DND-41 (cell line): ENCODE measurements around the gene NRXN3.

Experiments
- ATAC-seq: fragments of 200-7000 bp; cut with Tn5 transposase; 3 replicates; pipeline ENCODE4 v1.9.1; 2021; ENCODE audit warnings: low read depth; ENCODE audit not compliant: insufficient read depth
- DNase-seq: peaks from one replicate; pipeline ENCODE4 v3.0.0-alpha.2; 2020
- H2AFZ ChIP-seq: 2 replicates; pipeline ENCODE4 v1.6.0; 2012; ENCODE audit warnings: low read depth, low read length
- H3K27ac ChIP-seq: 2 replicates; pipeline ENCODE4 v1.5.1; 2012; ENCODE audit warnings: low read length, inconsistent platforms
- H3K27me3 ChIP-seq: fragments of 200-600 bp; sonication (generic); 2 replicates; pipeline ENCODE4 v1.6.0; 2012; ENCODE audit warnings: low read length, mild to moderate bottlenecking, inconsistent platforms; ENCODE audit not compliant: insufficient read depth, poor library complexity
- H3K36me3 ChIP-seq: 2 replicates; pipeline ENCODE4 v1.5.1; 2012; ENCODE audit warnings: low read length, inconsistent platforms; ENCODE audit not compliant: insufficient read depth
- H3K4me1 ChIP-seq: 2 replicates; pipeline ENCODE4 v1.5.1; 2012; ENCODE audit warnings: mild to moderate bottlenecking, low read length; ENCODE audit not compliant: insufficient read depth
- H3K4me2 ChIP-seq: 2 replicates; pipeline ENCODE4 v1.6.0; 2012; ENCODE audit warnings: mild to moderate bottlenecking, moderate library complexity, low read length, inconsistent platforms; ENCODE audit not compliant: insufficient read depth
- H3K4me3 ChIP-seq, 2 experiments: fragments of 200-600 bp in 1 of 2; shearing (Covaris generic) in 1 of 2; 2 replicates each; pipeline ENCODE4 v1.5.1; 2012 to 2016; ENCODE audit warnings: inconsistent platforms in 2 of 2, low read length in 2 of 2, mild to moderate bottlenecking in 2 of 2, low read depth in 1 of 2, moderate library complexity in 1 of 2
- H3K79me2 ChIP-seq: 2 replicates; pipeline ENCODE4 v1.6.0; 2012; ENCODE audit warnings: low read length, inconsistent platforms; ENCODE audit not compliant: insufficient read depth
- H3K9ac ChIP-seq: 2 replicates; pipeline ENCODE4 v1.6.0; 2012; ENCODE audit warnings: low read depth, mild to moderate bottlenecking, inconsistent platforms, low read length, moderate library complexity
- H3K9me3 ChIP-seq: 2 replicates; pipeline ENCODE4 v1.5.1; 2012; ENCODE audit warnings: low read length, moderate library complexity, mild to moderate bottlenecking, inconsistent platforms; ENCODE audit not compliant: insufficient read depth, severe bottlenecking
- H4K20me1 ChIP-seq: 2 replicates; pipeline ENCODE4 v1.6.0; 2012; ENCODE audit warnings: low read length; ENCODE audit not compliant: insufficient read depth
- EZH2 ChIP-seq: IDR thresholded peaks from 3 replicates; pipeline ENCODE4 v1.6.1; 2012; ENCODE audit warnings: borderline replicate concordance, low read depth, mild to moderate bottlenecking, moderate library complexity, low read length, inconsistent platforms; ENCODE audit not compliant: severe bottlenecking
- TF ChIP-seq, protein P1 (sequence below): IDR thresholded peaks from 2 replicates; pipeline ENCODE4 v1.5.1; 2012; ENCODE audit warnings: borderline replicate concordance, low read length, moderate library complexity, mild to moderate bottlenecking; ENCODE audit not compliant: poor library complexity, severe bottlenecking; ENCODE audit errors: extremely low read depth

The NRXN3 gene

GRCh38 chr14:78897443-78897842, 727.3 kb downstream of the NRXN3 start:
- no peak overlapping the region for H3K4me2 ChIP-seq
- no peak overlapping the region for H3K27ac ChIP-seq
- no peaks in the 10 kb centered on the region for H3K27me3 ChIP-seq
- H2AFZ ChIP-seq = no peak overlapping the region
- H3K9ac ChIP-seq = no peak overlapping the region
- no peak overlapping the region for H3K4me3 ChIP-seq
- H3K36me3 ChIP-seq = no peaks in the 10 kb centered on the region
- H3K9me3 ChIP-seq = no peaks in the 10 kb centered on the region
- DNase-seq (no peak), ATAC-seq (no peak)
- H3K4me1 ChIP-seq = no peaks in the 10 kb centered on the region
- H3K79me2 ChIP-seq = no peaks in the 10 kb centered on the region
- H4K20me1 ChIP-seq = no peaks in the 10 kb centered on the region
- TF ChIP-seq, protein P1, sequence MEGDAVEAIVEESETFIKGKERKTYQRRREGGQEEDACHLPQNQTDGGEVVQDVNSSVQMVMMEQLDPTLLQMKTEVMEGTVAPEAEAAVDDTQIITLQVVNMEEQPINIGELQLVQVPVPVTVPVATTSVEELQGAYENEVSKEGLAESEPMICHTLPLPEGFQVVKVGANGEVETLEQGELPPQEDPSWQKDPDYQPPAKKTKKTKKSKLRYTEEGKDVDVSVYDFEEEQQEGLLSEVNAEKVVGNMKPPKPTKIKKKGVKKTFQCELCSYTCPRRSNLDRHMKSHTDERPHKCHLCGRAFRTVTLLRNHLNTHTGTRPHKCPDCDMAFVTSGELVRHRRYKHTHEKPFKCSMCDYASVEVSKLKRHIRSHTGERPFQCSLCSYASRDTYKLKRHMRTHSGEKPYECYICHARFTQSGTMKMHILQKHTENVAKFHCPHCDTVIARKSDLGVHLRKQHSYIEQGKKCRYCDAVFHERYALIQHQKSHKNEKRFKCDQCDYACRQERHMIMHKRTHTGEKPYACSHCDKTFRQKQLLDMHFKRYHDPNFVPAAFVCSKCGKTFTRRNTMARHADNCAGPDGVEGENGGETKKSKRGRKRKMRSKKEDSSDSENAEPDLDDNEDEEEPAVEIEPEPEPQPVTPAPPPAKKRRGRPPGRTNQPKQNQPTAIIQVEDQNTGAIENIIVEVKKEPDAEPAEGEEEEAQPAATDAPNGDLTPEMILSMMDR = no peak
- TF ChIP-seq EZH2 = no peak

DNA sequence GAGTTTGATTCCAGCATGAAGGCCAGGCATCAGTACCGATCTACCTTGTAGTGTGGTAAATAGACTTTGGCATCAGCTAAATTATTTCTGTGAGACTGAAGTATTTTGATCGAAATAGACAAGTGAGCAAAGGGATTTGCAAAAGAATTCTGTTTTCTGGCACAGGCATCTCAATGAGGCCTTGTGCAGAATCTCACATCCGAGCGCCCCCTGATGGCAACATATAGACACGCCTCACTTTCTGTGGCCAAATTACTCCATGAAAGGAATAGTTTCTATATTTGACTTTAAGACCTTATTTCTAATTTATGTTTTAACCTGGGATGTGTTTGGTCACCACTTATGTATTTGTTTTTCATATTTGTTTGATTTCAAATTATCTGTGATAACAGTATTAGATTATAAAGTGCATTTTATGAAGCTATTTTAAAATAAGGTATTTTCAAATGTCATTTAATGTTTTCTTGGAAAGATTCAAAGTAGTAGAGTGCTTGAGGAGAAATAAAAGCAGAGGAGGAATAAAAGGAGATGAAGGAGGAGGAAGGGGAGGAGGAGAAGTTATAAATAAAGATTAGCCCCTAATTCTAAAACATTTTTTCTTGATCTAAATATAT, 731.9 kb downstream of the NRXN3 start:
- TF ChIP-seq, protein P1 = peak; percentile 61
- no peak for TF ChIP-seq EZH2
- Histone ChIP-seq H3K9me3 (no peaks in the 10 kb centered on the region), H3K27ac (no peak overlapping the region), H4K20me1 (no peaks in the 10 kb centered on the region), H3K9ac (no peak overlapping the region), H2AFZ (no peak overlapping the region), H3K79me2 (no peaks in the 10 kb centered on the region), H3K36me3 (no peaks in the 10 kb centered on the region), H3K4me1 (no peaks in the 10 kb centered on the region), H3K4me2 (no peak overlapping the region), H3K27me3 (no peaks in the 10 kb centered on the region), H3K4me3 (no peak overlapping the region)
- ATAC-seq = peak; percentile 52; the same call in 1 of the 3 replicates
- peak; percentile 14 for DNase-seq

- Histone ChIP-seq H3K9ac (no peak overlapping the region), H3K27me3 (no peaks in the 10 kb centered on the region), H3K9me3 (no peaks in the 10 kb centered on the region), H3K4me2 (no peak overlapping the region), H3K27ac (no peak overlapping the region), H3K4me1 (no peaks in the 10 kb centered on the region), H2AFZ (no peak overlapping the region), H4K20me1 (no peaks in the 10 kb centered on the region), H3K4me3 (no peak overlapping the region), H3K79me2 (no peaks in the 10 kb centered on the region), H3K36me3 (no peaks in the 10 kb centered on the region)
- DNase-seq (no peak), ATAC-seq (no peak)
- TF ChIP-seq, protein P1 = no peak
- no peak for TF ChIP-seq EZH2
Measured at GRCh38 chr14:78904094-78904493, 733.9 kb downstream of the NRXN3 start.
